Daoy (cell line): ENCODE results near the gene IRF9. TPM values are rescaled to one million over a fixed set of nuclear protein-coding genes. Genes with fewer than 3 reads are reported as not detected.
A peak's percentile ranks its signal among the peaks of the same experiment; 100 is the strongest.

Experiments
- DNase-seq: peaks from one replicate; pipeline ENCODE4 v3.0.0-alpha.2; 2015; ENCODE audit warnings: low read depth
- total RNA-seq: library from RNA; depleted of rRNA; stranded (reverse); fragments of >200 nt; shearing (Covaris generic); gene quantifications from 2 replicates; pipeline ENCODE4 v1.2.3, GENCODE V29; 2014; rRNA removed

Gene IRF9, protein sequence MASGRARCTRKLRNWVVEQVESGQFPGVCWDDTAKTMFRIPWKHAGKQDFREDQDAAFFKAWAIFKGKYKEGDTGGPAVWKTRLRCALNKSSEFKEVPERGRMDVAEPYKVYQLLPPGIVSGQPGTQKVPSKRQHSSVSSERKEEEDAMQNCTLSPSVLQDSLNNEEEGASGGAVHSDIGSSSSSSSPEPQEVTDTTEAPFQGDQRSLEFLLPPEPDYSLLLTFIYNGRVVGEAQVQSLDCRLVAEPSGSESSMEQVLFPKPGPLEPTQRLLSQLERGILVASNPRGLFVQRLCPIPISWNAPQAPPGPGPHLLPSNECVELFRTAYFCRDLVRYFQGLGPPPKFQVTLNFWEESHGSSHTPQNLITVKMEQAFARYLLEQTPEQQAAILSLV
- 7.9 and 25.5 TPM in 2 replicates for total RNA-seq

DNA sequence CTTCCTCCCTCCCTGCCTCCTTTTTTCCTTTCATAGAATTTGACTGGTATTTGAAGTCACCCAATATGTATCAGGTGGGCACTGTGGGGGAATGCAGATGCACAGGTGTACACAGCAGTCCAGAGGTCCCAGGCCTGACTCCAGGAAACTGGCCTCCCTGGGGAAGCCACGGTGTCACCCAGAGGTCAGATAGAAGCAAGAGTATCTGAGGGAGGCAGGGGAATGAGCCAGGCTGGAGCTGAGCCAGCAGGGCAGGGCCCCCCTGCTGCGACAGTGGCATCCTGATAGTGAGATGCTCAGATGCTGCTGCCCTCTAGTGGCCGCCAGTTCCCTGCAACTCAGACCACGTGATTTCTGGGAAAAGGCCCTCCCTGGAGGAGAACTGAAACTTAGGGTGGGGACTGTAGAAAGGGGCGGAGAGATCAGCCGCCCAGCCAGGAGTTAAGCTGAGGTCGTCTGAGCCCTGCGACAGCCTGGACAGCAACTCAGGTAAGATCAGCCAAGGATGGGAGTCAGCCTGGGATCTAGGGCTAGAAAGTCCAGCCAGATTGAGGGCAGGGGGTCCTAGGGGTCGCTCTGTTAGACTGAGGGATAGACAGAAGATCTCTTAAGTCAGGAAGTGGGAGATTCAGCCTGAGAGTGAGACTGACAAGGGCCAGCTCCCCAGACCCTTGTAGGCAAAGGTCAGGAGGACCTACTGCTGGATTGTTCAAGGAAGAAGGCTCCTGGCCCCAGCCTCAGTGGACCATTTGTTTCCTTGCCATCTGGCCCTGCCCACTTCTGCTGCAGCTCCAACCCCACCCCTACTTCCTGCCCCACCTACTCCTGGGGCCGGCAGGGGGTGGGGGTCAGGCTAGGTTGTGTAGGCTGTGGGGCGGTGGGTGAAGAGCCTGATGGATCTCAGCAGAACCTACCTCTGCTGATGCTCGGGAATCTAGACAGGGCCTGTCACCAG, at the start of gene IRF9:
Gene IRF9, plus strand, starts transcription at position 416 of the 955 bp plus-strand sequence. CDS start 880 bp downstream, outside the sequence.
- DNase-seq = peak; percentile 97

DNA sequence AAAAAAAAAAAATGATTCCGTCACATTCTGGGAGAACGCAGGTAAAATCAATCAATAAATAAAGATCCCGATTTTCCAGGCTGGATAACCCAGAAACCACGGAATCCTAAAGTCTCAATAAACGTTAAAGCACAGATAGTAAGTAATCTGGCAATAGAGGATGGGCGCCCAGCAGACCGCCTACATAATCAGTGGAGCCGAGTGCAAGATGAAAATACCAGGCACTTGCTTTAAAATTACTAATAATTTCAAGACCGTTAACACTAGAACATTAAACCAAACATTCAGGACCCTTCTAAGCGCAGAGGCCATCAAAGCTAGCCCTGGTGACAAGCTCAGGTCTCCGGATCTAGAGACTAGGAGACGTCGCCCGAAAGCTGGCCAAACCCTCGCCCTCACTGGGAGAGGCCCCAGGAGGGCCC, 47.7 kb upstream of the IRF9 start:
- no peak for DNase-seq

DNA sequence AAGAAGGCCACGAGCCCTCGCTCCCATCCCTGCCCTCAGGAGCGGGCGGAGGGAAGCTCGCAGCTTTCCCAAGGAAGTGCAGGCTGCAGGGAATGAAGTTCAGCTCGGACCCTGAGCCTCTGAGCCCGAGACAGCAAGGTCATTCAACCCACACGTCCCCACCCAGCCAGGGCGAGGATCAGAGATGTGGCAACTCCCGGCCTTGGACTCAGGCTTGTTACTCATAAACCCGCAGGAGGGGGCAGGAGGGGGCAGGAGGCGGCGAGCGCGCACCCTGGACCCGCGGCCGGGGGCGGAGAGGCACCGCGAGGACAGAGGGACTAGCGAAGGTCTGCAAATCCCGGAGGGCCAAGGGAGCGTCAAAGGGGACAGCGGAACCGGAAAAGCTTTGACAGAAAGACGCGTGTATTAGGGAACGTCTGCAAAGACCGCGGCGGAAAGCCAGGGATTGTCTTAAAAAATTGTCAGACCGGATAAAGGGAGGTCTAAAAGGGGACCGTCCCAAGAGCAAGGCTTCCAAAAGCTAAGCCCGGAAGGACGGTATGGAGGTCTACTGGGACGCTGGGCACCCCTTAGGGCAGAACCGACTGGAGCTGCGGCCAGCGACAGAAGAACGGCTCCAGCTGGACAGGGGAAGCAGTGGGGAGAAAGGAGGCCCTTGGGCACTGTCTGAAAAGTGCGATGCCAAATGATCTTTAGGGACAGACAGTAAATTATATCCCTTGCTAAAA, 47.1 kb upstream of the IRF9 start:
- DNase-seq = peak; percentile 94

DNA sequence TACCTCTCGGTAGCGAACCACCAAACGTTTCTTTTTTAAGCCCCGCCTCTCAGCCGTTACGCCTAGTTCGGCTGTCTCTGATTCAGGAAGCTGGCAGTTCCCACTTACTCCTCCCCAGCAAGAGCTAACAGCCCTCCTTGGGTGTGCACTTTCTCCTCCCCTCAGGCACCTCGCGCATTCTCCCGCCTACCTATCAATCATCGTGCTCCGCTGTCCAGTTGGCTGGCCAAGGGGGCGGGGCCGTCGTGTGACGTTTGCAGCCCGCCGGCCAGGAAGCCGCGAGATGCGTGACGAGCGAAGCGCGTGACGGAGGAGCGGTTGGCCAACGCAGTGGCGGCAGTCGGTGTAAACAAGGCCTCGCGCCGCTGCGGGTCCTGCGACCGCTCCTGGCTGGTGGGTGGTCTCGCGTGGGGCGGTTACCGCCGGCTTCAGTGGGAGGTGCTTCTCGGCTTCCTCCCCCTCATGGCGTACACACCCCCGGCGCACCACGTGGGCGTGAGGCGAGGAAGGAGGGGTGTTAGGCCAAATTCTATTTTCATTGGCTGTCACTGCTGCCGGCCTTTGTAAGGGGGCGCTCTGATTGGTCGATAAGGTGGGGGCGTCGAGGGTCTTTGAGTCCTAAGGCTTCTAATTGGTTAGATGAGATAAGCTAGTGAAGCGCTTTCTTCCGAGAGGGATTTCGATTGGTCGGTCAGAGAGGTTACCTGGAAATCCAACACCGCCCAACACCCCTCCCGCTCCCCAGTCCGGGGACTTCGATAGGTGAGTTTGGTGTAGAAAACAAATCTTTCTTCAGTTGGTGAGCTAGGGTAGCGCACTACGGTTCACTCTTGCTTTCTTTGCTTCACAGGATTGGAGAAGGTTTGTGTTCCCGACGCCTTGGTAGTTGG, 46.3 kb upstream of the IRF9 start, which contains the start of the genes DCAF11 and NRL:
Gene DCAF11, plus strand, starts transcription at position 246 of the 890 bp plus-strand sequence. CDS start 818 bp downstream, outside the sequence.
Gene NRL, minus strand, starts transcription at position 418 of the 890 bp plus-strand sequence. CDS start 32,101 bp downstream, outside the sequence.
- DNase-seq = peak; percentile 100

DNA sequence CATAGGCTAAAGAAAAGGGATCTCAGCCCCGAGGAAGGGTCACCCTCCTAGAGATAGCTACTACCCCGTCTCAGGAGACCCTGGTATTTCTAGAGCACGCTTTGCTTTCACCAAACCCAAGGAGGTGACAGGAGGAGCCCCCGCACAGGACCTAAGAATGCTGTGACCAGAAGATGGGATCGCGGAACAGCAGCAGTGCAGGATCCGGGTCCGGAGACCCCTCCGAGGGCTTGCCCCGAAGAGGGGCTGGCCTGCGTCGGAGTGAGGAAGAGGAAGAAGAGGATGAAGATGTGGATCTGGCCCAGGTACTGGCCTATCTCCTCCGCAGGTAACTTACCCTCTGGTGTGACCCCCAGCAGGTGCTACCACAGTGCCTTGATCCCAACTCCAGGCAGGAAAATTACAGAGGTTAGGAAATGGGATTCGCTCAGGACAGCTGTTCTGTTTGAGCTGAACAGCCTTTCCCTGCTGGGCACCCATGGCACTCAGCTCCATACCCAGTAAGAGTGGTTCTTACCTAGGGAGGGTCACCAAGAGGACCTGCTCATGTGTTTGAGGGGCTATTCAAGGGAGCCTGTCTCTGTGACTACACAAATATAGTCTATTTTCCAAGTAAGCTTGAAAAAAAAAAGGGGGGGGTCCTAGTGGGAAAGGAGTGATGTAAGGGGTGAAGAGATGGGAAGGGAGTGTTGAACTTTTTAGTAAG, 45.5 kb upstream of the IRF9 start:
- no peak for DNase-seq

DNA sequence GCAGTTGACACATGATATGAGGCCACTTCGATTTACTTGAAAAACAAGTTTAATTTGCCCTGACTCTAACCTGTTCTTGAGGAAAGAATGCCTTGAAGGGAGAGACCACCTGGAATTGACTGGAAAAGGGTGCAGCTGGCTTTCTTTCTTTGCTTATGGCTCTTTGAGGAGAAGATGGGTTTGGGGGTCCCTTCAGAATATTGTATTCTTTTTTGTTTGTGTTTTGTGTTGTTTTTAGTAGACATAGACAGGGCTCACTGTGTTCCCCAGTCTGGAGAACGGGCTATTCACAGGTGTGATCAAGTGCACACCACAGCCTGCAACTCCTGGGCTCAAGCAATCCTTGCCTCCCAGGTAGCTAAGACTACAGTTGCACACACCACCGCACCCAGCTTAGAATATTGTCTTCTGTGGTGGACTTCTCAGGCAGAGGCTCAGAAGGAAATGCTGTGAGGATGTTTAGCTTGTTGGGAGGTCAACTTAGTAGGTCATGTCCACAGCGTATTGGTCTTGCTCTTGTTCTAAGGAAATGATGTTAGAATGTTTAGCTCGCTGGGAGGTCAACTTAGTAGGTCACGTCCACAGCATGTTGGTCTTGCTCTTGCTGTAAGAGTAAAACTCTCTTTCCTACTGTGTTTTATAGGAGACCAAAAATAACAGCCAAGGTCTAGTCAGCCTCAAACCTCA, 44.8 kb upstream of the IRF9 start:
- no peak for DNase-seq

DNA sequence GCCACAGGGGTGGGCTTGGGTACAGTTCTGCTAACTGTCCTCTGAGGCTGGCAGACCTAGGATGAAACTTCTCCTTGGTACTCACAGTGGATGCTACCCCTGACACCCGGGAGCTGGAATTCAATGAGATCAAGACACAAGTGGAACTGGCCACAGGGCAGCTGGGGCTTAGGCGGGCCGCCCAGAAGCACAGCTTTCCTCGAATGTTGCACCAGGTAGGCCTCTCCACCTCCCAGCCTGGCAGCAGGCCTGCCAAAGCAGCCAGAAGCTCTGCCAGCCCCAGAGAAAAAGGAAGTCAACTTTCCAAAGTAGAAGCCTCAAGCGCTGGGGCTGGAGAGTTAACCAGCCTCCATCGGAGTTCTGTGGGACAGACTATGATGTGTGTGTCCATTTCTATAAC, 43.9 kb upstream of the IRF9 start:
- DNase-seq = no peak

DNA sequence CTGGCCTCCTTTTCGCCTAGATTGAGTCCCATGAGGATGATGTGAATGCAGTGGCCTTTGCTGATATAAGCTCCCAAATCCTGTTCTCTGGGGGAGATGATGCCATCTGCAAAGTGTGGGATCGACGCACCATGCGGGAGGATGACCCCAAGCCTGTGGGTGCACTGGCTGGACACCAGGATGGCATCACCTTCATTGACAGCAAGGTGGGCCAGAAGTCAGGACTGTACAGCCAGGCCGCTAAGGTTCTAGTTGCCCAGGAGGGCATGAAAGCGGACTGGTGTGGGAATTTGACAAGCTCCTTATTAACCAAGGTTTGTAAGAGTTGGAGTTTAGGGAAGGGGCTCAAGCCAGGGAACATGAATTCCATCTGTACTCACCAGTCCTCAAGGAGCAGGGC, 41.4 kb upstream of the IRF9 start:
- no peak for DNase-seq

DNA sequence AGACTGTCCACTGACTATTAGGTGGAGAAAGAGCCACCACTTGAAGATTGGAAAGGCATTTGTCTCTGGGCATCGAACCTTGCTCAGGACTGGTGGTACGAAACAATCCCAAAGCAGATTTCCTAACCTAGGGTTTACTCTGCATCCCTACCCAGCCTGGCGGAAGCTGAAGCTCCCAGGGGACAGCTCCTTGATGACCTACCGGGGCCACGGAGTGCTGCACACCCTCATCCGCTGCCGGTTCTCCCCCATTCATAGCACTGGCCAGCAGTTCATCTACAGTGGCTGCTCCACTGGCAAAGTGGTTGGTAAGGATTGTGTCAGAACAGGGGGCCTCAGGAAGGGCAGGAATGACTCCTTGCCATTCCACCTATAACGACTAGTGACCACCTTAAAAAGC, 39.9 kb upstream of the IRF9 start:
- no peak for DNase-seq

DNA sequence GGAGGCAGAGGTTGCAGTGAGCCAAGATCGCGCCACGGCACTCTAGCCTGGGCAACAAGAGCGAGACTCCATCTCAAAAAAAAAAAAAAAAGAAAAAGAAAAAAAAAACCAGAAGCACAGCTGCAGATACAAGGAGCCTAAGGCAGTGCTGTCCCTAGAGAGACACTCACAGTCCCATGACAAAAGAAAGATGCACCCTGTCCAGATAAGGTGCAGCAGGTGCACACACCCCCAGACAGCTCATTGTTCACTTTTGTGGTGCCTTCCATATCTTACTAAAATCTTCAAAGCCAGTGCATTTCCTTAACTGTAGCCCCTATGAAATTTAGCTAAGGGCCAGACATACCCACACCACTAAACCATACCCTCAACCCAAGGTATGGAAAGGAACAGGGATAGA, 38.6 kb upstream of the IRF9 start:
- DNase-seq = no peak

DNA sequence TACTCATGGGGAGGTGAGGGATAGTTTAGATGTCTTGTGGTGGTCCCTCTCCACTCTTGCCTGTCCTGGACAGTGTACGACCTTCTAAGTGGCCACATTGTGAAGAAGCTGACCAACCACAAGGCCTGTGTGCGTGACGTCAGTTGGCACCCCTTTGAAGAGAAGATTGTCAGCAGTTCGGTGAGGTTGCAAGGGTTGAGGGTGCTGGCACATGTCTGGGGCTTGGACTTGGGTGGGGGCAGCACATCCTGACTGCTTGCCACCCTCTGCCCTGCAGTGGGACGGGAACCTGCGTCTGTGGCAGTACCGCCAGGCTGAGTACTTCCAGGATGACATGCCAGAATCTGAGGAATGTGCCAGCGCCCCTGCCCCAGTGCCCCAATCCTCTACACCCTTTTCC, 38.2 kb upstream of the IRF9 start:
- no peak for DNase-seq

DNA sequence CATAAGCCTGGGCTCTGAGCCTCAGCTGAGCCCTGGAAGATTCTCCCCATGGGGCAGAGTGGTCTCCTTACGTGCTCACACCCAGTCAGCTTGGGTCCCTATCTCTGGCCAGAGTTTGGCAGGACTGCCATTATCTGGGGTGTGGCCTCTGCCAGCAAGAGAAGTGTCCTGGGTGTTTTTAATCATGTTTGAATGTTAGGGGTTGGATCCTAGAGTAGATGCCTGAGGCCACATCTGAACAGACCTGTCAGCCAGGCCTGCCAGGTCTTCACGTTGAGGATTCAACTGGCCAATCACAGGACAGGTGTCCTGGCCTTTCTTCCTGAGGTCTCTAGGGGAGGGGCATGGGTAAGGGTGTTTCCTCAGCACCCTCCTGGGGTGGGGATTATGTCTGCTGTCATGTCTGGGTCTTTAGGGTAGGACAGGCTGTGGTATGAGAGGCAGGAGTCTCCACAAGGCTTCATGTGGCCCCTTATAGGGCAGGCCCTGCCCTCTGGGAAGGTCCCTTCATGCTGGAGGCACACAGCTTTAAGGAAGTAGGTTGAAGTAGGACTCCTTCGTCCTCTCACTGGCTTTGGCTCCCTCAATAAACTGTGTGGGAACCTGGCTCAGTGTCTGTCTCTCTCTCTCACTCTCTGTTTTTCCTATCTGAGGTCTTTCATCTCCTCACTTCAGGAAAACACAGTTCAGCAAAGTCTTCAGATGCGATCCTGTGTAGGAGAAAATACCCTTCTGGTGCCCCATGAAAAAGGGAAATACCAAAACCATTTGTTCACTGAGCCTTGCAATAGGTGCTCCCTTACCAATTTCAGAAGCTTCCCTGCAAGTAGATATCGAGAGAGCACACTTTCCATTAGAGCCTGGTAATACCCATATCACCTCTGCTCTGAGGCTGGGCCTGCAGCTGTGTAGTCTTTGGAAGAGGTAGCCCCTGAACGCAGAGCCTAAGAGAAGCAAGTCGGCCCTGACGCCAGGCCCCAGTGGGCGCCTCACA, 37.3 kb upstream of the IRF9 start:
- DNase-seq = no peak

DNA sequence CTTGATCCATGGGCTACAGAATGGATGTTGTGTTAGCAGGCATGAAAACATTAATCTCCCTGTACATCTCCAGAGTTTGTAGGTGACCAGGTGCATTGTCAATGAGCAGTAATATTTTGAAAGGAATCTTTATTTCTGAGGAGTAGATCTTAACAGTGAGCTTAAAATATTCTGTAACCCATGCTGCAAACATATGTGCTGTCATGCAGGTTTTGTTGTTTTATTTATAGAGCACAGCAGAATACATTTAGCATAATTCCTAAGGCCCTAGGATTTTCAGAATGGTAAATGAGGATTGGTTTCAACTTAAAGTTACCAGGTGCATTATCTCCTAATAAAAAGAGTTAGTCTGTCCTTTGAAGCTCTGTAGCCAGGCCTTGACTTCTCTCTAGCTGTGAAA, 34.1 kb upstream of the IRF9 start:
- DNase-seq = no peak

DNA sequence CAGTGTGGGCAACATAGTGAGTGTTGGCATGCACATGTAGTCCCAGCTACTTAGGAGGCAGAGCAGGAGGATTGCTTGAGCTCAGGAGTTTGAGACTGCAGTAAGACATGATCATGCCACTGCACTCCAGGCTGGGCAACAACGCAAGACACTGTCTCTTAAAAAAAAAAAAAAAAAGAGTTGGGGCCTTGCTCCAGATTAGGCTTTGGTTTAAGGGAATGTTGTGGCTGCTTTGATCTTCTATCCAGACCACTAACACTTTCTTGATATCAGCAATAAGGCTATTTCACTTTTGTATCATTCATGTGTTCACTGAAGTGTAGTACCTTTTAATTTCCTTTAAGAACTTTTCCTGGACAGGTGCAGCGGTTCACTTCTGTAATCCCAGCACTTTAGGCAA, 33.4 kb upstream of the IRF9 start:
- DNase-seq = no peak

DNA sequence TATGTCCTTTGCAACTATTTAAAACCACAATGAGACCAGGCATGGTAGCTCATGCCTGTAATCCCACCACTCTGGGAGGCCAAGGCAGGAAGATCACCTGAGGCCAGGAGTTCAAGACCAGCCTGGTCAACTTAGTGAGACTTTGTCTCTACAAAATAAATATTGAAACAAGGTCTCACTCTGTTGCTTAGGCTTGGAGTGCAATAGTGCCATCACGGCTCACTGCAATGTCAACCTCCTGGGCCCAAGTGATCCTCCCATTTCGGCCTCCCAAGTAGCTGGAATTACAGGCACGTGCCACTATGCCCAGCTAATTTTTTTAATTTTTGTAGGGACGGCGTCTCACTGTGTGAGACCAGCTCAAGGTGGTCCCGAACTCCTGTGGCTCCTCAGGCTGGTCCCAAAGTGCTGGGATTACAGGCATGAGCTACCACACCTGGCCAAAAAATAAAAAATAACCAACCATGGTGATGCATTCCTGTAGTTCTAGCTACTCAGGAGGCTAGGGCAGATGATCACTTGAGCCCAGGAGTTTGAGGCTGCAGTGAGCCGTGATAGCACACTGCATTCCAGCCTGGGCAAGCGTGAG, 31.6 kb upstream of the IRF9 start:
- no peak for DNase-seq

DNA sequence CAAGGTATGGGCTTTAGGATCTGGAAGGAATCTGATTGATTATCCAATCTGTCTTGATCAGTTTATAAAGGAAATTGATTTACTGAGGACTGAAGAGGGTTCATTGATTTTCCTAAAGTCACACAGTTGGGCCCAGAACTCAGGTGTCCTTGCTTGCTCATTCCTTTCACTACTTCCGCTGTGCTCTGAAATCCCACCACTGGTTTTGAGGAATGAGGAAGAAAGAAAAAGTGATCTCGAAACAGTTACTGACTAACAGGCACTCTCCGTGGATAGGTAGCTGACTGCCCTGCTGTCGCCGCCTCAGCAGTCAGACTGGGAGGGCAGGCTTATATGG, 30.7 kb upstream of the IRF9 start, which contains the start of gene FITM1:
Gene FITM1, plus strand, starts transcription at position 280 of the 337 bp plus-strand sequence. CDS start 905 bp downstream, outside the sequence.
- DNase-seq = no peak

DNA sequence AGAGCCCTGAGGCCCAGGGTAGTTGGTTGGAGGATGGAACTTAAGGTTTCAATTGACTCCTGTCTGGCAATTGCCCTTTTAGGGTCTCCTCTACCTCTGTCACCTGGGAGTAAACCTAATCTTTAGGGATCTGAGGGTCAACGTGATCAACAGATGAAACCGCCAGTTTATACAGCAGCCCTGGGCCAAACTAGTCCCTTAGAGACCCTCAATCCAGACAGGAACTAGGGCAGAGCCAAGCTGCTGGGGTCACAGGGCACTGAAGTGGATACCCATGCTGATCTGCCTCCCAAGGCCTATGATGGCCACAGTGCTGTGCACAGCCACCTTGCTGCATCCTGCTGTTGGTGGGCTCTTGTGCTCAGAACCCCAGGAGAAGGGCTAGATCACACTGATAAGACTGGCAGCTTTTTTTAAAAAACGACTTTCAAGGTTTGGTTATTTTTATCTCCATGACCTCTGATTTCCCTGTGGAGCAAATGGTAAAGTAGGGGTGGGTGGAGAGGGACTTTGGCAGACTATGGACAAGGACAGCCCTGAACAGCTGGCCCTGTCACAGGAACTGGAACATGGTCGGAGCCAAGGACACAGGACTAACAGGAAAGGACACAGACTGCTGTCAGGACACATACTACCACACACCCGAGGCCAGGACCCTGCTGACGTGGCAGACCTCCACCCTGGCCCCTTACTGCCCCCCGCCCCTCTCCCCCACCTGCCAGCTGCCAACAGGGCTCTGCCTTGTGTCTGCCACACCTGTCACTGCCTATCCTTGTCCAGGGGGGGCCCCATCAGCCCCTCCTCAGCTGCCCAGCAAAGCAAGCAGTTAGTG, 30.1 kb upstream of the IRF9 start:
- no peak for DNase-seq
